ENCODE results near the gene NAA80.

DNA sequence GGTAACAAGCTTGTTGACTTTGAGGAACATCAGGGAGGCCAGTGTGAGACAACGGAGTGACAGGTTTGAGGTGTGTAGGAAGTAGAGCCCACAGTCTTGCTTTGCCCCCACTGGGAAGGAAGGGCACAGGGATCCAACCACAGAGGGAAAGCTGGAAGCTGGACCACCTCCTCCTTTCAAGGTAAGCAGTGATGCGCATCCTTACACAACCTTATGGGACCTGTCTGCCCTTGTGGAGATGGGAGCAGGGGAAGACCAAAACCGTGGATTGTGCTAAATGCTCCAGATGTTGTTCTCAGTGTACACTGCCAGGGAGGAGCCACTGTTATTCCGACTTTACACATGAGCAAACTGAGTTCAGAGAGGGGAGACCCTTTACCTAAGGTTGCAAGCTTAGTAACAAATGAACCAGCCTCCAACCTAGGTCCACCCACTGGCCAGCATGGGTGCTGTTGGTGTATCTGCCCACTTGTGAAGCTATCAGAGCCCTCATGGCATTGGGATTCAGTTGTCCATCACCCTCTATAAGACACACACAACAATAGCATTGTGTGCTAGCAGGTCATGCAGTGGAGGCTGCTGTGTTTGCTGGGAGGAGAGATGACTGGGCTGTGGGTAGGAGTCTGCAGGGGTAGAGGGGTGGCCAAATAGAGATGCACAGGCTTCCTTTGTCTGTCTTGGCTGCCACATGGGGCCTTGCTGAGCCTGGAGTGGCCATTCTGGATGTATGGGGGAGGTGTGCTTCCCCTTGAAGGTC, 20.9 kb downstream of the NAA80 start:
- TF ChIP-seq, protein P1, sequence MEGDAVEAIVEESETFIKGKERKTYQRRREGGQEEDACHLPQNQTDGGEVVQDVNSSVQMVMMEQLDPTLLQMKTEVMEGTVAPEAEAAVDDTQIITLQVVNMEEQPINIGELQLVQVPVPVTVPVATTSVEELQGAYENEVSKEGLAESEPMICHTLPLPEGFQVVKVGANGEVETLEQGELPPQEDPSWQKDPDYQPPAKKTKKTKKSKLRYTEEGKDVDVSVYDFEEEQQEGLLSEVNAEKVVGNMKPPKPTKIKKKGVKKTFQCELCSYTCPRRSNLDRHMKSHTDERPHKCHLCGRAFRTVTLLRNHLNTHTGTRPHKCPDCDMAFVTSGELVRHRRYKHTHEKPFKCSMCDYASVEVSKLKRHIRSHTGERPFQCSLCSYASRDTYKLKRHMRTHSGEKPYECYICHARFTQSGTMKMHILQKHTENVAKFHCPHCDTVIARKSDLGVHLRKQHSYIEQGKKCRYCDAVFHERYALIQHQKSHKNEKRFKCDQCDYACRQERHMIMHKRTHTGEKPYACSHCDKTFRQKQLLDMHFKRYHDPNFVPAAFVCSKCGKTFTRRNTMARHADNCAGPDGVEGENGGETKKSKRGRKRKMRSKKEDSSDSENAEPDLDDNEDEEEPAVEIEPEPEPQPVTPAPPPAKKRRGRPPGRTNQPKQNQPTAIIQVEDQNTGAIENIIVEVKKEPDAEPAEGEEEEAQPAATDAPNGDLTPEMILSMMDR (IDR thresholded peaks at IDR 0.05), result no peak
- TF ChIP-seq POLR2A (IDR thresholded peaks at IDR 0.05) (no peak), POLR2AphosphoS5 (IDR thresholded peaks at IDR 0.05) (no peak)
